ENCODE results near the gene MAPT. TPM values are rescaled to one million over a fixed set of nuclear protein-coding genes. Genes with fewer than 3 reads are reported as not detected.
A peak's percentile ranks its signal among the peaks of the same experiment; 100 is the strongest.

The MAPT gene
- total RNA-seq, 4 donors from 2014 or later = 70.3 to 120 (median 82.8) TPM

- TF ChIP-seq CTCF (IDR thresholded peaks at IDR 0.05 in 4 of 5, conservative IDR thresholded peaks at IDR 0.05 in 1 of 5) (no peak), POLR2A (IDR thresholded peaks at IDR 0.05) (no peak)
- ATAC-seq (no peak), DNase-seq (no peak)
- Histone ChIP-seq H3K27me3 (no peaks in the 10 kb centered on the region), H3K9me3 (no peaks in the 10 kb centered on the region), H3K4me3 (no peak overlapping the region), H3K27ac (peak overlapping the region in 1 of 4 donors; percentile 14), H3K36me3 (peaks cover 0 to 78% of the 10 kb centered on the region in 2 donors), H3K4me1 (peaks cover 21 to 25% of the 10 kb centered on the region in 2 donors)
- intact Hi-C loops (cut with DNase I; ENCODE audit: low total_unique reads) (no loop called here), in situ Hi-C loops (cut with MboI; ENCODE audit: low sequenced_read_pairs in 4 of 4) (loop anchor here in 1 of 4 donors (10.0 kb wide), 1 partner anchor 184 kb away; no protein-coding TSS in a partner anchor)
Observed at GRCh38 chr17:46030752-46031151, 136.4 kb downstream of the MAPT start.

- Histone ChIP-seq H3K27me3 (no peaks in the 10 kb centered on the region), H3K9me3 (no peaks in the 10 kb centered on the region), H3K4me1 (peaks cover 27 to 32% of the 10 kb centered on the region in 2 donors), H3K36me3 (peaks cover 0 to 85% of the 10 kb centered on the region in 2 donors), H3K4me3 (no peak overlapping the region), H3K27ac (no peak overlapping the region)
- intact Hi-C loops (cut with DNase I; ENCODE audit: low total_unique reads) (no loop called here), in situ Hi-C loops (cut with MboI; ENCODE audit: low sequenced_read_pairs in 4 of 4) (loop anchor here in 1 of 4 donors (10.0 kb wide), 1 partner anchor 183 kb away; no protein-coding TSS in a partner anchor)
- TF ChIP-seq CTCF (IDR thresholded peaks at IDR 0.05 in 4 of 5, conservative IDR thresholded peaks at IDR 0.05 in 1 of 5) (no peak), POLR2A (IDR thresholded peaks at IDR 0.05) (no peak)
- no peak for ATAC-seq
- DNase-seq = no peak
Observed at GRCh38 chr17:46031440-46031839, 137.1 kb downstream of the MAPT start.

- no peaks in the 10 kb centered on the region for H3K9me3 ChIP-seq
- ATAC-seq = no peak
- TF ChIP-seq POLR2A (IDR thresholded peaks at IDR 0.05) (no peak), CTCF (IDR thresholded peaks at IDR 0.05 in 4 of 5, conservative IDR thresholded peaks at IDR 0.05 in 1 of 5) (no peak)
- H3K36me3 ChIP-seq = peaks cover 0 to 88% of the 10 kb centered on the region in 2 donors
- H3K27ac ChIP-seq = no peak overlapping the region
- intact Hi-C loops (cut with DNase I; ENCODE audit: low total_unique reads) (no loop called here), in situ Hi-C loops (cut with MboI; ENCODE audit: low sequenced_read_pairs in 4 of 4) (loop anchor here in 1 of 4 donors (10.0 kb wide), 1 partner anchor 183 kb away; no protein-coding TSS in a partner anchor)
- peaks cover 26 to 37% of the 10 kb centered on the region in 2 donors for H3K4me1 ChIP-seq
- H3K4me3 ChIP-seq = no peak overlapping the region
- DNase-seq = no peak
- H3K27me3 ChIP-seq = no peaks in the 10 kb centered on the region
Observed at GRCh38 chr17:46031920-46032319, 137.6 kb downstream of the MAPT start.

GRCh38 chr17:46032909-46033308 is 138.6 kb downstream of the MAPT start:
- in situ Hi-C loops (cut with MboI; ENCODE audit: low sequenced_read_pairs in 4 of 4) (loop anchor here in 1 of 4 donors (10.0 kb wide), 1 partner anchor 182 kb away; no protein-coding TSS in a partner anchor), intact Hi-C loops (cut with DNase I; ENCODE audit: low total_unique reads) (no loop called here)
- peaks cover 16 to 32% of the 10 kb centered on the region in 2 donors for H3K4me1 ChIP-seq
- no peak for DNase-seq
- no peak overlapping the region for H3K27ac ChIP-seq
- ATAC-seq = no peak
- H3K27me3 ChIP-seq = no peaks in the 10 kb centered on the region
- TF ChIP-seq CTCF (IDR thresholded peaks at IDR 0.05 in 4 of 5, conservative IDR thresholded peaks at IDR 0.05 in 1 of 5) (no peak), POLR2A (IDR thresholded peaks at IDR 0.05) (no peak)
- H3K9me3 ChIP-seq = no peaks in the 10 kb centered on the region
- H3K36me3 ChIP-seq = peaks cover 0 to 93% of the 10 kb centered on the region in 2 donors
- H3K4me3 ChIP-seq = no peak overlapping the region
